ENCODE results near the gene LMAN1L. TPM values are rescaled to one million over a fixed set of nuclear protein-coding genes. Genes with fewer than 3 reads are reported as not detected.

LMAN1L gene
- polyA plus RNA-seq, 1 donor (not counting 4 experiments of a cell fraction or from before 2014, with no cell fraction given) = not detected

DNA sequence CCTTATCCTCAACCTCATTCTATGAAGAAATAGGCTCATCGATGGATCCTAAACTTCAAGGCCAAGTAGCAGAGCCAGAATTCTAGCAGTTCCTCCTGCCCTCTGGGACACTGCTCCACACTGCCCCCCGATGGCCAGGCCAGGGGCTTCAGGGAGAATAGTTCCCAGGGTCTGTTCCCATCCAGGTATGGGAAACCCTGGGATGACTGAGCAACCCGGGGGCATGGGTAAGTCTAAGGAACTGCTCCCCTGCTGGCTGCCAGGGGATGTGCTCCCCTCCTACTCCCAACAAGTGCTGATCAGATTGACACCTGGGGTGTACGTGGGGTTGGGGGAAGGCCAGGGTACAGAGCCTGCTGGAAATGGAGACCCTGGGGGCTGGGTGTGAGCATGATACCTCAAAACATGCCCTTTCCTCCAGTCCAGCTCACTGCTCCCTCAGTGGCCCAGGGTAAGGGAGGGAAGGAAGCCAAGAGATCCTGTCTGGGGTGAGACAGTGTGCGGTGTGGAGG is 22.7 kb downstream of the LMAN1L start:
- Histone ChIP-seq H3K36me3 (ENCODE audit: control insufficient read depth in 2 of 2, extremely low read depth in 1 of 2, insufficient read depth in 2 of 2, low read length in 2 of 2) (peaks cover 4 to 9% of the 10 kb centered on the region in 2 experiments), H3K4me1 (ENCODE audit: control insufficient read depth, extremely low read depth, insufficient read depth, low read length) (no peaks in the 10 kb centered on the region), H3K27ac (ENCODE audit: control insufficient read depth, insufficient read depth, low read length) (no peak overlapping the region), H3K9me3 (ENCODE audit: control insufficient read depth, low read depth, low read length) (no peaks in the 10 kb centered on the region), H2AFZ (ENCODE audit: control insufficient read depth, low read length) (no peak overlapping the region), H3K4me3 (ENCODE audit: control insufficient read depth in 2 of 3, extremely low read depth in 1 of 3, insufficient read depth in 2 of 3, low read depth in 1 of 3, low read length in 3 of 3) (no peak overlapping the region), H3K79me2 (ENCODE audit: control insufficient read depth, insufficient read depth, low read length) (no peaks in the 10 kb centered on the region), H3K9me1 (ENCODE audit: control insufficient read depth, extremely low read depth, insufficient read depth, low read length) (no peaks in the 10 kb centered on the region), H3K27me3 (ENCODE audit: control insufficient read depth, extremely low read depth, insufficient read depth, low read length) (peaks cover 5% of the 10 kb centered on the region), H3K4me2 (ENCODE audit: control insufficient read depth, extremely low read depth, insufficient read depth, low read depth, low read length) (no peak overlapping the region), H3K9ac (ENCODE audit: control insufficient read depth, extremely low read depth, insufficient read depth, low read length) (no peak overlapping the region), H4K20me1 (ENCODE audit: control insufficient read depth, extremely low read depth, insufficient read depth, low read length) (no peaks in the 10 kb centered on the region)
- TF ChIP-seq, protein P1, sequence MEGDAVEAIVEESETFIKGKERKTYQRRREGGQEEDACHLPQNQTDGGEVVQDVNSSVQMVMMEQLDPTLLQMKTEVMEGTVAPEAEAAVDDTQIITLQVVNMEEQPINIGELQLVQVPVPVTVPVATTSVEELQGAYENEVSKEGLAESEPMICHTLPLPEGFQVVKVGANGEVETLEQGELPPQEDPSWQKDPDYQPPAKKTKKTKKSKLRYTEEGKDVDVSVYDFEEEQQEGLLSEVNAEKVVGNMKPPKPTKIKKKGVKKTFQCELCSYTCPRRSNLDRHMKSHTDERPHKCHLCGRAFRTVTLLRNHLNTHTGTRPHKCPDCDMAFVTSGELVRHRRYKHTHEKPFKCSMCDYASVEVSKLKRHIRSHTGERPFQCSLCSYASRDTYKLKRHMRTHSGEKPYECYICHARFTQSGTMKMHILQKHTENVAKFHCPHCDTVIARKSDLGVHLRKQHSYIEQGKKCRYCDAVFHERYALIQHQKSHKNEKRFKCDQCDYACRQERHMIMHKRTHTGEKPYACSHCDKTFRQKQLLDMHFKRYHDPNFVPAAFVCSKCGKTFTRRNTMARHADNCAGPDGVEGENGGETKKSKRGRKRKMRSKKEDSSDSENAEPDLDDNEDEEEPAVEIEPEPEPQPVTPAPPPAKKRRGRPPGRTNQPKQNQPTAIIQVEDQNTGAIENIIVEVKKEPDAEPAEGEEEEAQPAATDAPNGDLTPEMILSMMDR (optimal IDR thresholded peaks at IDR 0.05 in 1 of 3, IDR thresholded peaks at IDR 0.05 in 1 of 3, conservative IDR thresholded peaks at IDR 0.05 in 1 of 3; ENCODE audit: extremely low read depth in 1 of 3, insufficient read depth in 2 of 3, low read length in 3 of 3) = peak; percentile 80 to 98 (median 88)
- no peak for TF ChIP-seq EZH2 (IDR thresholded peaks at IDR 0.05; ENCODE audit: low read length)
- DNase-seq (ENCODE audit: low read depth, low spot score) (peak; percentile 67), FAIRE-seq (no peak)
- dilution Hi-C loops (cut with MboI; ENCODE audit: extremely low pct_ligation_motif_present, low sequenced_read_pairs) = no loop called here

- Histone ChIP-seq H3K4me3 (ENCODE audit: control insufficient read depth in 2 of 3, extremely low read depth in 1 of 3, insufficient read depth in 2 of 3, low read depth in 1 of 3, low read length in 3 of 3) (no peak overlapping the region), H3K79me2 (ENCODE audit: control insufficient read depth, insufficient read depth, low read length) (no peaks in the 10 kb centered on the region), H3K9me3 (ENCODE audit: control insufficient read depth, low read depth, low read length) (no peaks in the 10 kb centered on the region), H4K20me1 (ENCODE audit: control insufficient read depth, extremely low read depth, insufficient read depth, low read length) (no peaks in the 10 kb centered on the region), H3K27ac (ENCODE audit: control insufficient read depth, insufficient read depth, low read length) (no peak overlapping the region), H2AFZ (ENCODE audit: control insufficient read depth, low read length) (no peak overlapping the region), H3K36me3 (ENCODE audit: control insufficient read depth in 2 of 2, extremely low read depth in 1 of 2, insufficient read depth in 2 of 2, low read length in 2 of 2) (peaks cover 4 to 11% of the 10 kb centered on the region in 2 experiments), H3K27me3 (ENCODE audit: control insufficient read depth, extremely low read depth, insufficient read depth, low read length) (no peaks in the 10 kb centered on the region), H3K4me1 (ENCODE audit: control insufficient read depth, extremely low read depth, insufficient read depth, low read length) (no peaks in the 10 kb centered on the region), H3K9ac (ENCODE audit: control insufficient read depth, extremely low read depth, insufficient read depth, low read length) (no peak overlapping the region), H3K9me1 (ENCODE audit: control insufficient read depth, extremely low read depth, insufficient read depth, low read length) (no peaks in the 10 kb centered on the region), H3K4me2 (ENCODE audit: control insufficient read depth, extremely low read depth, insufficient read depth, low read depth, low read length) (no peak overlapping the region)
- dilution Hi-C loops (cut with MboI; ENCODE audit: extremely low pct_ligation_motif_present, low sequenced_read_pairs) = no loop called here
- FAIRE-seq (no peak), DNase-seq (ENCODE audit: low read depth, low spot score) (no peak)
- TF ChIP-seq, protein P1 (optimal IDR thresholded peaks at IDR 0.05 in 1 of 3, IDR thresholded peaks at IDR 0.05 in 1 of 3, conservative IDR thresholded peaks at IDR 0.05 in 1 of 3; ENCODE audit: extremely low read depth in 1 of 3, insufficient read depth in 2 of 3, low read length in 3 of 3) = no peak
- TF ChIP-seq EZH2 (IDR thresholded peaks at IDR 0.05; ENCODE audit: low read length) = no peak
Measured at GRCh38 chr15:74836846-74837245, 24.2 kb downstream of the LMAN1L start.
